KBM-7 (cell line): ENCODE measurements around the gene RNF166.

Source experiments
- DNase-seq: peaks from one replicate; pipeline ENCODE4 v3.0.0-alpha.2; 2015
- in situ Hi-C: fragments of 300-500 bp; cut with MboI; formaldehyde crosslinking; loops from 2 replicates; pipeline ENCODE4 v1.14.3; 2020; ENCODE audit warnings: low sequenced_read_pairs, low pct_unique_long_range_greater_than_20kb, mixed read lengths

The RNF166 gene

DNA sequence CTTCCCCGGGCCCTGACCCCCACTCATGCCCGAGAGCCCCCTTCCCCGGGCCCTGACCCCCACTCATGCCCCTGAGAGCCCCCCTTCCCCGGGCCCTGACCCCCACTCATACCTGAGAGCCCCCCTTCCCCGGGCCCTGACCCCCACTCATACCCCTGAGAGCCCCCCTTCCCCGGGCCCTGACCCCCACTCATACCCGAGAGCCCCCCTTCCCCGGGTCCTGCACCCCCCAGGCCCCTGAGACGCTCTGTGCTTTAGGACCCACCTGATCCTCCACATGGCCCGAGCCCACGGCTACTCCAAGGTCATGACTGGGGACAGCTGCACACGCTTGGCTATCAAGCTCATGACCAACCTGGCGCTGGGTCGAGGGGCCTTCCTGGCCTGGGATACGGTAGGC, 6.8 kb upstream of the RNF166 start:
- in situ Hi-C loops: no loop called here
- no peak for DNase-seq

DNA sequence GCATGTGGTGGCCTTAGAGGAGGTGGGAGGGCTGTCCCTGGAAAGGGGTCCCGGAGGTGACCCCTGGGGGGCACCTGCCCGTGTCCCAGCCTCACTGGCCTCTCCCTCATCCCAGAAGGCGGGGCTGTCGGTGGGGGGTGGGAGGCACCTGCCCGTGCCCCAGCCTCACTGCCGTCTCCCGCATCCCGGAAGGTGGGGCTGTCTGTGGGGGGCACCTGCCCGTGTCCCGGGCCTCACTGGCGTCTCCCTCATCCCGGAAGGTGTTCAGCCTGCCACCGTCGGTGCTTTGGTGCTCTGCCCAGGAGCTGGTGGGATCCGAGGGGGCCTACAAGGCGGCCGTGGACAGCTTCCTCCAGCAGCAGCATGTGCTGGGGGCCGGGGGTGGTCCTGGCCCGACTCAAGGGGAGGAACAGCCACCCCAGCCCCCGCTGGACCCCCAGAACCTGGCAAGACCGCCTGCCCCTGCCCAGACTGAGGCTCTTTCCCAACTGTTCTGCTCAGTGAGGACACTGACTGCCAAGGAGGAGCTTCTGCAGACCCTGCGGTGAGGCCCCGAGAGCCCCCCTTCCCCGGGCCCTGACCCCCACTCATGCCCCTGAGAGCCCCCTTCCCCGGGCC, 6.3 kb upstream of the RNF166 start:
- in situ Hi-C loops: no loop called here
- DNase-seq: no peak

DNA sequence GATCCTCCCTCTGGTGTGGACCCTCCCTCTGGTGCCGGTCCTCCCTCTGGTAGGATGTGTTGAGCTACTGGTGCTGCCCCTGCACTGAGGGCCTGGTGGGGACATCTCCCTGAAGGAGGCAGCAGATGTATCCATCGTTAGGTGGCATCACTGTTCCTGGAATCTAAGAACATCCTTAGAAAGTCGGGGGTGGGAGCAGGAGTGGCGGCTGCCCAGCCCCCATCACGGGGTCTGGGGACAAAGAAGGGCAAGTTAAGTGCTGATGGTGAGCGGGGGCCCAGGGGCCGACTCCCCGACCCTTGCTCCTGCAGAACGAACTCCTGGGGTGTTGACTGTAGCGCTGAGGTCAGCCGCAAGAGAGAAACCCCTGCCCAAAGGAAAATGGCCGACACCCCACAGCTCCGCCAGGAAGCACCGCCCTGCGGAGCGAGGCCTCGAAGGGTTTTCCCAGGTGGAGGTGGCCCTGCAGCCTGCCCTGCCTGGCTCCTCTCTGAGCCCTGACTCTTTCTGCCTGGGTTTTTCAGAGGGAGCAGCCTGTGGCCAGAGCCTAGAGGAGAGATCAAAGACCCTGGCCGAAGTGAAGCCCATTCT, 5.6 kb upstream of the RNF166 start:
- in situ Hi-C loops: no loop called here
- no peak for DNase-seq

DNA sequence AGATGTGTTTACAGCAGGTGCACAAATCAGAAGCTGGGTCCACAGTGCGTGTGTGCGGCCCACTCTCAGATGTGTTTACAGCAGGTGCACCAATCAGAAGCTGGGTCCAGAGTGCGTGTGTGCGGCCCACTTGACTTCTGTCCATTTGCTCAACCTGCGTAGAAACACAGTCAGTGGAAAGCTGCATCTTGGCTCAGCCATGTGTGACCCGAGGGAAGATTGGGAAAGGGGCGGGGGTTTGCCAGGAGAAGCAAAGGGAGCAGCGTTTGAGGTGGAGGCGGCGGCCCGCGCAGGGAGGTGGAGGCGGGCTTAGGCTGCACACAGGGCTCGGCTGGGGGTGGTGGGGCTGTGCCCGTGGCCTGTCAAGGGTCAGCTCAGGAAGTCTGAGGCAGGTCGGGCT, 4.3 kb upstream of the RNF166 start:
- in situ Hi-C loops: no loop called here
- no peak for DNase-seq

DNA sequence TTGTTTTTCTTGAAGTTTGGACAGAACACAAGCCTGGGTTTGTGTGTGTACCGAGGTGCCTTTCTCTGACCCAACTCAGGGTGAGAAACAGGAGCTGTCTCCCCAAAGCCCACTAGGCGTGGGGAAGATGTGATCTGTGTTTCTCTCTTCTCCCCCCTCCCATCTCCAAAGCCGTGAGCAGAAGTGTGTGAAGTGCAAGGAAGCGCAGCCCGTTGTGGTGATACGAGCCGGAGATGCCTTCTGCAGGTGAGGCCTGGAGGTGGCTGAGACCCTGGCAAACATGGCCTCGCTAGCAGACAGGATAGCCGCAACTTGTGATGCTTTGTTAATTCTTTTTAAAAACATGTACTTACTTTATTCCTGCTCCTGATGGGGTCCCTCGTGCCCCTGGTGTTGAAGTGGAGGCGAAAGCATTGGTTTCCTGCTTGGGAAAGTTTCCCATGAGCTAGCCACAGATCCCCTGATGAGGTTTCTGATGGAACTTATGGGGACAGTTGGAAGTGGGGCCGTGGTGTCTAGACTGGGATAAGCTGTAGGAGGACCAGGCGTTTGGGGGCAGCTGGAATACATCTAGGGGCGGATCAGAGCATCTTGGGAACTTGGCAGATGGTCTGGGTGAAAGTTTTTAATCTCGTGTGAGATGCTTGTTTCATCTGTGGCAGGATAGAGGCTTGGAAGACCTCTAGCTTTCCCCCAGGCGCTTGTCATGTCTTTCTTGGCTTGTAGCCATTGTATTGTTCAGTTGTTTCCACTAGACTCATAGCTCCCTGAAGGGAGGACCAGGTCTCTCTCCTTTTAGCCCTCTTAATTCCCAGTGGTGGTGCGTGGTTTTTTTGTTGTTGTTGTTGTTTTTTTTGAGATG, 988 bp upstream of the RNF166 start:
- in situ Hi-C loops: no loop called here
- peak; percentile 30 for DNase-seq

DNA sequence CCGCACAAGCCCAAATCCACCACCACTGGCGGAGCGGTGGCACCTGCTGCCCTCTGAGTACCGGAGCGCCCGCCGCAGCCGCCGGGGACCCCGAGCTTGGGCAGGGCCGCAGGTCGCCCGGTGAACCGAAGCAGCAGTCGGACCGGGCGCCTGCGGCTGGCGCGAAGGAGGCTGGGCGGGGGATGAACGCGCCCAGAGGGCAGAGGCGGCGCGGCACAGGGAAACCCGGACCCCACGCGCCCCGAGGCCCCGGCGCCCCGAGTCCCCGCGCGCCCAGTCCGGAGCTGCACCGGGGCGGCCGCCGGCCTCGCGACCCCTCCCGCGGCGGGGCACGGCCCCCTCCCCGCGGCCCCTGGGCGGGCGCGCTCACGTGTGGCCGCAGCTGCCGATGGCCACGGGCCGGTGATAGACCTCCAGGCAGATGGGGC, 393 bp downstream of the RNF166 start:
- in situ Hi-C loops: no loop called here
- DNase-seq: no peak

DNA sequence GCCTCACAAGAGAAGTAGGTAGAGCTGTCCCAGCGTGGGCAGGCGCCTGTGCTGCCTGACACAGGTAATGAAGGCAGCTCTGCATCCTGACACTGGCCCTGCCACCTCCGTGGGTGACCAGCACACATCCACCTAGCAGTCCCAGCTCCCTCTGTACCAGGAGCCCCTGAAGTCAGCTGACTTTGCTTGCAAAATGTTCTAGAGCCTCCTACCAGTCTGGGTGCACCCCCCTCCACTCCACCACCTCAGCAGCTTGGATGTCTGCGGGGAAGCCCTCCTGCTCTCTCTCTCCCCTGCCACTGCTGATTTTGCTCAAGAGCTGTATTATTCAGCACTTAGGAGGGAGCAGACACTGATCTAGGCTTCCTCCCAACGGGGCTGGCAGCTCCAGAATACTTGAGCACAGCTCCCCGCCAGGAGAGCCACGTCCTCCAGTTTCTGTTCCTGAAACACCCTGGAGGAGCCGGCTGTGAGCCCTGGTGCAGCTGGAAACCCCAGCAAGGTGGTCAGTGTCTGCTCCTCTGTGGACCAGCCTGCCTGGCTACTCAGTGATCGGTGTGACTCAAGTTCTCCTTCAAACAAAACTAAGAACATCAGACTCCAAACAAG, 1.0 kb downstream of the RNF166 start:
- DNase-seq: peak; percentile 27

DNA sequence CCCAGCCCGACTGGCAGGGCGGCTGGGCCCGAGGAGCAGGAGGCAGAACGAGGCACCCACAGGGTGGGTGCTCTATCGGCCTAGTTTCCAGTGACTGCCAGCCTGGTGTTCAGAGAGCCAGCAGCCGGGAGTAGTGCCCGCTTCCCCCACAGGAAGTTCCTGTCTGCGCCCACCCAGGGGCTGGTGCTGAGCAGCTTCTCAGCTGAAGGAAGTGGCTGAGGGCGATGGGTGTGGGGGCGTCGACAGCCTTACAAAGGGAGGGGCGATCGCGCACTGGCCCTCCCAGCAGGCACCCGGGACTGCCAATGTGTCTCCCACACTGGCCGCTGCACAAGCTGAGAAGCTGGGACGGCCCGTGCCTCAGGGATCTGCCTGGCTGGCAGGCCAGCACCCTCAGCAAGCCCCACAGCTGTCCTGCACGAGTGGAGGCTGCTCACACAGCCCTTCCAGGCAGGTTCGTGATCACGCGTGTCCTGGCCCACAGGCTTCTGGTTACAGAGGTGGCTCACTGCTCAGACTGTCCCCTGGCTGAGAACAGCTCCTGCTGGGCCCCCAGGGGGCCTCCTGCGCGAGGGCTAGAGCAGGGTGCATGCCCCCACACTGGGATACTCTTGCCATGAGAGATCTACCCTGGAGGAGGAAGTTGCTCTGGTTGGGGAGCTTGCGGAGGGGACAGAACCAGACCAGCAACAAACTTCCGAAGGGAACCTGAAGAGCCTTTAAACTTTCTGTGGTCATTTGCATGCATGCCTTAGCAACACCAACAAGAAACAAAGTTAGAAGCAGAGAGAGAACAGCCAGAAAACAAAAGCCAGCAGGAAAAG, 2.5 kb downstream of the RNF166 start:
- peak; percentile 83 for DNase-seq
- in situ Hi-C loops: no loop called here

More for the DNA sequence above, 1.0 kb downstream of the RNF166 start:
- in situ Hi-C loops: no loop called here

DNA sequence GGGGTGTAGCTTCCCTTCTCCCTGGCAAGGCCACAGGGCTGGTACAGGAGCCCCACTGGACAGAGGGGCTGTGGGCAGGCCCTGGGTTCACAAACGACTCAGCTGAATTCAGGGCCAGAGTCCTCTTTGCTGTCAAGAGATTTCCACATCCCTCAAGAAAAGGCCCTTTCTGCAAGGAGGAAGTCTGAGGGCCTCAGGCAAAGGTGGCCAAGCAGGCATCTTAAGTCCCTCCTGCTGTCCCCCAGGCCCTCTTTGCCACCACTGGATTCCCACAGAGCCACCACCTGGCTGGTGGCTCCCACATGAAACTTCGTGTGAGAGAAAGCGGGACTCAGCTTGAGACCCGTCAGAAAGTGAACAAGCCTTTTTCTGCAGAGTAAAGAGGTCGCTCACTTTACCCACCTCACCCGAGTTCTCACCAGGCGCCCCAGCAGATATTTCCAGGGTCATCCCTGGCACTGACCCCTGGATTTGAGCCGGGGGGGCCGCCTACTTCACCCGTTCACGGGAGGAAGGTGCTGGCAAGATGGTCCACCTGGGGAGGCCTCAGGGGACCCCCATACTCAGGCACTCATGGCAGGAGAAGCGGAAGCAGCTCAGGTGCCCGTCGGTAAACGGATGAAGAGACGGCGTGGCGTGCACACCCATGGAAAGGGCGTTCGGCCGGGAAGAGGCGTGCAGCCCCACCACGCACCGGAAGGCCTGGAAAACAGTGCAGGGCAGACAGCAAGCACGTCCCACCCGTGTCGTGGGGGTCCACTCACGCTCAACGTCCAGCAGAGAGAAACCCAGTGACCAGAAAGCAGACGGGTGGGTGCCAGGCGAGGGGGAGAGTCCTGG, 3.6 kb downstream of the RNF166 start:
- DNase-seq: peak; percentile 30
- in situ Hi-C loops: no loop called here

DNA sequence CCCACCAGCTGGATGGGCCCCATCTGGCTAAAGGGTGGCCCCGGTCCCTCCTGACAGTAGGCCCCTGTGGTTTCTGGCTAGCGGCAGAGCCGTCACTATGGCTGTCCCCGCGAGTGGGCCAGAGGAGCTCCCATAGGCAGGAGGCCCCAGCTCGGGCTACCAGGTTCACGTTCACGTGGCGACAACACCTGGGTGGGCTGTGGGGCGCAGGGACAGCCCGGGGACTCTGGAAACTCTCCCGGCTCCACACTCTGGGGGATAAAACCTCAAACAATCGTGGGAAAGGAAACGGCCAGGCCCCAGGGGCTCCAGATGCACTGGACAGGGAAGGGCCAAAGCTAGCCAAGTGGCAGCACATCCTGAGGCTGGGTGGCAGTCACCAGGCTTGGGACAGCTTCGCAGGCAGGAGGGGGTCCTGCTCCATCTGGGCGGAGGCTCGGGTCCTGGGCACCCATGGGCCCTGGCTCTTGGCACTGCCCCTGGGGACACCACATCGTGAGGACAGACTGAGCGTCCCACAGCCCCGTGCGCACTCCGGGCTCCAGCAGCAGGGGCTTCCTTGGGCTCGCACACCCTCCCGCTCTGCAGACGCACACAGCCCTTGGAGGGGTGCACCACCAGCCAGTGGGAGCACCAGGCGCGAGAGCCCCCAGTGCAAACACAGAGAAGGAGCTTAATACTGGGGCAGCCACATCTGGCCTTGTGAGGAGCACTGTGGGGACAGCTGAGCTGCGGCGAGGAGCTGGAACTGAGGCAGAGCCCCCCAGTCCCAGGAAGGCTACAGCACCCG, 4.4 kb downstream of the RNF166 start:
- in situ Hi-C loops: no loop called here

DNA sequence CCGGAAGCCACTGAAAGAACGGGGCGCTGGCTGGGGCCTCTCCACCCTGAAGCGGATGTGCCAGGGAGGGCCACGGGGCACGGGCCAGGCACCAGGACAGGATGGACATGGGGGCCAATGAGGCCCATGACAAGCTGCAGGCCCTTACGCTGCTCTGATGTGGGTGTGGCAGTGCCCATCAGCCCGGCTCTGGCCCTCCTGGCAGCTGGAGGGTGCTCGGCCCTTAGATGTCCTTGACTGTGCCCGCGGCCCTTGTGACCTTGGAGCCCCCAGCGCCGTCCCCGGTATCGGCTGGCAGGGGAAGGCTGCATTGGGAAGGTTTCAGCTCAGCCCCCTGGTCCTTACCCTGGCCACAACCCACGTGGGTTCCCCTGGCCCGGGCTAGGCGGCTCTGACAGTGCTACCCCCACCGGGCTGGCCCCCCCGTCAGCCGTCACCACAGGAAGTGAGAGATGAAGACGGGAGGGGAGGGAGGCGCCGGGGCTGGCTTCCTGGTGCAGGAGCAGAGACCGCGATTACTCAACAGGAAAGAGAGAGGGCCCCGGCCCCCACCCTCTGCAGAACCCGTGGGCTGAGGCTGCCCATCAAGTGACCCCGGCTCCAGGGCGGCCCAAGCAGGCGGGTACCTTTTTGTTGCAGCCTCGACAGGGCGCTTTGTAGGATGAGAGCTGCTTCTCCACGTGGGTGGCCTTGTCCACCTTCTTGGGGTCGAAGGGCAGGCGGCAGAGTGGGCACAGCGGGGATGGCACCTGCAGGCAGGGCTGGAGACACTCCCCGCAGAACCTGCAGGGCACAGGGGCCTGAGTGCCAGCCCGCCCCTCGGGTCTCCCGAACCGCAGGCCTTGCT, 5.3 kb downstream of the RNF166 start:
- in situ Hi-C loops: no loop called here
- DNase-seq: peak; percentile 98

More for the DNA sequence above, 4.4 kb downstream of the RNF166 start:
- no peak for DNase-seq

DNA sequence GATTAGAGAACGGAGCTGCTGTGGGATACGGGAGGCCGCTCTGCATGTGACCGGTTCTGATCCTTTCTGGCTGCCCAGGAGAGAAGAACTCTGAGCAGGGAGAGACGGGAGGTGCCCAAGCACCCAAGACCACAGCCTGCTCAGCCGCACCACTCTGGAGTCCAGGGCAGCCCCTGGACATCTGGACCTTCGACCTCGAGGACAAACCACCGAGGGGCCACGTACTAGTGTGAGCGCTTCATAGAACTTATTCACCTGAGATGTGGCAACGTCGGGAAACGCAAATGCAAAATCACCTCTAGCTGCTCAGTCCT, 5.9 kb downstream of the RNF166 start:
- DNase-seq: no peak
- in situ Hi-C loops: no loop called here

DNA sequence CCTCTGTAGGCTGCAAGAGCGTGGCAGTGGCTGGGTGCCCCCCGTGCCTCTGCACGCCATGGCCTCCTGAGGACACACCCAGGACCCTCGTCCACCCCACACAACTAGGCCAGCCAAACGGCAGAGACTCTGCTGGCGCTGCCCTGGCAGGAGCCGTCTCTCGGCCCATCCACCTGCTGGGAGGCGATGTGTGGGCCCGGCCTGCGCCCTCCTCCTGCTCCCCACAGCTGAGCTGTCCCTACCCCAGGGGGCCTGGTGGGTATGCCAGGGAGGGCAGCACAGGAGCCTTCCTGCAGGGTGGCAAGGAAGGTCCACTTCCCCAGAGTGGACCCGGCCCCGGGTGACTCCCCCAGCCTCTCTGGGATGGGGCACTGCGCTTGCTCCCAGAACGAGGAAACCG, 7.0 kb downstream of the RNF166 start:
- in situ Hi-C loops: no loop called here
- DNase-seq: no peak

DNA sequence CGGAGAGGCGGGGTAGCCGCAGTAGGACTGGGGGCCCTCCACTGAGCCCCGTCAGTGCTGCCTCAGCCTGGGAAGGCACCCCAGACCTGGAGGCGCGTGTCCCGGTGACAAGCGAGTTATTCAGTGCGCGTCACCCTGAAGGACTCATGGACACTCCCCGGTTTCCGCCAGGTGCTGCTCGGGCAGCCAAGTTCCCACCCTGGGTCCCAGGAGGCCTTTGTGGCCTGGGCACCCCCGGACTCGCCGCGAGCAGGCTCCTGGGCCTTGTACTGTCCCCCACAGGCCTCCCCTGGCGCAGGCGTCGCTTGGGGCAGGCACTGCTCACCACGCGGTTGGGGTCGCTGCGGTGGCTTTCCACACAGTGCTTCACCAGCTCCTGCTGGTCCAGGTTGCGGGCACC, 7.6 kb downstream of the RNF166 start:
- in situ Hi-C loops: no loop called here
- no peak for DNase-seq

DNA sequence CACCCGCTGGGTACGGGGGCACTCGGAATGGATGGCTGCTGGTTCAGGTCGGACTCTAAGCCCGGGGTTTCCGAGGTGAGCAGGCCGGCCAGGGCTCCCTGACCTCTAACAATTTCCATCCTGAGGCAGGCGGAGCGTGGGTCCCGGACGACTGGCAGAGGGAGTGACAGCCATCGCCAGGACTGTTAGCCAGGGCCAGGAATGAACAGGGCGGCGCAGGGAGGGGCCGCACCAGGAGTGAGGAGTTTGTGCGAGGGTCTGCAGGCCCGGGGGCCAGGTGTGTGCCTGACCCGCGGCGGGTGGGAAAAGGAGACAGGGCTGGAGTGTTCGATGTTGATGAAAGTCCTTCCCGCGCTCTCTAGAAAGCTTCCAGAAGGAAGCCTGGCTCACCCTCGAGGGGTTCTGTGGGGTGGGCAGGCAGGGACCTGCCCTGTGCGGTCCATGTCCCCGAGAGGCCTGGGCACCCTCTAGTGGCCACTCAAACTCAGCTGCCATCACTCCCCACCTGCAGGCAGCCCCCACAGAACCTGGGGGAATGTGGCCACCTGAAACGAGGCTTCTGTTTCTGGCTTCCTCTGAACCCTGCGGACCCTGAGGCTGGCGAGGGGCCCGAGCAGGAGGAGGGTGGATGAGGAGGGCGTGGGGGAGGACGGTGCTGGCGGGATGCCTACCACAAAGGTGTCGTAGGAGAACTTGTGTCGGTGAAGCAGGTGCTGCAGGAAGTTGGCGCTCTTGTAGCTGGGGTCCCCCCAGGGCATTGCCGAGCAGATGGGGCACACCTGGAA, 8.2 kb downstream of the RNF166 start:
- in situ Hi-C loops: no loop called here

DNA sequence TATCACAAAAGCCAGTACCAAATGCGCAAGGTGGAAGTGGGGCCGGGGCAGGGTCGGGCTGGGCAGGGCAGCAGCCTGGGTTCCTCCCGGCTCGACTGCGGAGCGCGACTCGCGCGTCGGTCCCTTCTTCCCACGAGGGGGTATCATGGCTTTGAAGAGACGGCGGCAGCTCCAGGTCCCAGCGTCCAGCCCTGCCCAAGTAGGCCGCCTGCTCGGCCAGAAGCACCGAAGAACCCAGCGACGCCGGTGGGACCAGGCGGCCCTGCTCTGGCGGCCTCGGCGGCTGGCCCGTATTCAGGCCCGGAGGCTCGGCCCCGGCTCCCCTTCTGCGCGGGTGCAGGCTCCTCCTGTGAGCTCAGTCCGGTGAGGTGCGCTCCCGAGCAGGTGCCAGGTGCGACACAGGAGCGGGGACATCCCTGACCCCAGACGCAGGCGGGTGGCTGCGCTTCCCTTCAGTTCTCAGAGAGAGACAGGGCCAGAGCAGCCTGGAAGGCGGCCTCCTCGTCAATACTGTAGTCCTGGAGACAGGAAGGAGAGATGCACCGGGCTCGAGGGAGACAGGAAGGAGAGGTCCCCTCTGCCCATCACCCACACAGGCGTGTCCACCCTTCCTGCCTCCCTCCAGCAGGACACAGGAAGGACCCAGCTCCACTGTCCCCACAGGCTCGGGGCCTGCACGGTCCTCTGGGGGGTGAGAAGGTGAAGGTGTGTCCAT, 8.9 kb downstream of the RNF166 start:
- in situ Hi-C loops: no loop called here

More for the DNA sequence above, 8.2 kb downstream of the RNF166 start:
- DNase-seq: no peak

More for the DNA sequence above, 8.9 kb downstream of the RNF166 start:
- no peak for DNase-seq
